Neural cell (in vitro differentiated cells): Measurements from ENCODE around the gene ASCC3. TPM values are rescaled to one million over a fixed set of nuclear protein-coding genes. Genes with fewer than 3 reads are reported as not detected.

Experiments used
- H2AFZ ChIP-seq: fragments of 200-600, 300-800 bp; sonication (generic), shearing (Covaris generic); 2 replicates; pipeline ENCODE4 v1.6.0; 2014; ENCODE audit warnings: low read depth, mild to moderate bottlenecking, antibody characterized with exemption, low read length, moderate library complexity
- H3F3A ChIP-seq: fragments of 200-600 bp; shearing (Covaris generic); 2 replicates; pipeline ENCODE4 v1.6.1; 2016; ENCODE audit warnings: mild to moderate bottlenecking, moderate library complexity, mixed read lengths, antibody characterized with exemption, low read length; ENCODE audit not compliant: insufficient read depth, poor library complexity, severe bottlenecking
- H3K27ac ChIP-seq: fragments of 200-600, 300-800 bp; sonication (generic), shearing (Covaris generic); 2 replicates; pipeline ENCODE4 v1.5.1; 2014; ENCODE audit warnings: mild to moderate bottlenecking, low read length, moderate library complexity
- H3K27me3 ChIP-seq: fragments of 300-800, 200-600 bp; sonication (generic), shearing (Covaris generic); 2 replicates; pipeline ENCODE4 v1.6.0; 2014; ENCODE audit warnings: mild to moderate bottlenecking, low read depth, low read length, moderate library complexity; ENCODE audit not compliant: insufficient read depth
- H3K36me3 ChIP-seq: fragments of 300-800, 200-600 bp; sonication (generic), shearing (Covaris generic); 2 replicates; pipeline ENCODE4 v1.5.1; 2014; ENCODE audit warnings: mild to moderate bottlenecking, antibody characterized with exemption, low read length, moderate library complexity; ENCODE audit not compliant: insufficient read depth
- H3K4me2 ChIP-seq: fragments of 300-800, 200-600 bp; sonication (generic), shearing (Covaris generic); 2 replicates; pipeline ENCODE4 v1.6.0; 2014; ENCODE audit warnings: mild to moderate bottlenecking, low read length
- H3K4me3 ChIP-seq: fragments of 300-800, 200-600 bp; sonication (generic), shearing (Covaris generic); 2 replicates; pipeline ENCODE4 v1.5.1; 2014; ENCODE audit warnings: mild to moderate bottlenecking, low read length, moderate library complexity
- H3K79me2 ChIP-seq: fragments of 200-600 bp; shearing (Covaris generic); replicated peaks from 2 replicates; pipeline ENCODE4 v1.6.0; 2014; ENCODE audit warnings: mild to moderate bottlenecking, low read length, moderate library complexity; ENCODE audit not compliant: insufficient read depth
- H3K9ac ChIP-seq: fragments of 300-800, 200-600 bp; sonication (generic), shearing (Covaris generic); 2 replicates; pipeline ENCODE4 v1.6.1; 2016; ENCODE audit warnings: mild to moderate bottlenecking, low read length, mixed read lengths
- H3K9me2 ChIP-seq: fragments of 200-600 bp; shearing (Covaris generic); 2 replicates; pipeline ENCODE4 v1.6.1; 2016; ENCODE audit warnings: mild to moderate bottlenecking, low read length, mixed read lengths; ENCODE audit not compliant: insufficient read depth
- H3K9me3 ChIP-seq: fragments of 200-600, 300-800 bp; sonication (generic), shearing (Covaris generic); 2 replicates; pipeline ENCODE4 v1.6.1; 2016; ENCODE audit warnings: mild to moderate bottlenecking, mixed run types, low read length, moderate library complexity, mixed read lengths
- H4K20me1 ChIP-seq: fragments of 200-600 bp; shearing (Covaris generic); 2 replicates; pipeline ENCODE4 v1.6.1; 2016; ENCODE audit warnings: mild to moderate bottlenecking, mixed run types; ENCODE audit not compliant: insufficient read depth
- EP300 ChIP-seq: fragments of 450-650 bp; conservative IDR thresholded peaks from 2 replicates; pipeline ENCODE4 v1.6.1; 2014; ENCODE audit warnings: antibody characterized with exemption, mild to moderate bottlenecking, moderate library complexity; ENCODE audit not compliant: poor library complexity, severe bottlenecking
- EZH2 ChIP-seq: fragments of 200-600, 300-800 bp; shearing (Covaris generic), sonication (generic); IDR thresholded peaks from 2 replicates; pipeline ENCODE4 v1.6.1; 2014; ENCODE audit warnings: antibody characterized with exemption, low read length, borderline replicate concordance, mild to moderate bottlenecking; ENCODE audit not compliant: insufficient read depth, poor library complexity, severe bottlenecking
- MXI1 ChIP-seq: fragments of 450-650 bp; conservative IDR thresholded peaks from 2 replicates; pipeline ENCODE4 v1.6.1; 2014; ENCODE audit warnings: antibody characterized with exemption, mild to moderate bottlenecking; ENCODE audit not compliant: poor library complexity, severe bottlenecking
- POLR2AphosphoS5 ChIP-seq: IDR thresholded peaks from 2 replicates; pipeline ENCODE4 v1.6.1; 2012
- RAD21 ChIP-seq: fragments of 450-650 bp; conservative IDR thresholded peaks from 2 replicates; pipeline ENCODE4 v1.6.1; 2014; ENCODE audit warnings: antibody characterized with exemption, mild to moderate bottlenecking, moderate library complexity
- REST ChIP-seq: IDR thresholded peaks from 2 replicates; pipeline ENCODE4 v1.6.1; 2012; ENCODE audit warnings: borderline replicate concordance
- SMC3 ChIP-seq: fragments of 450-650 bp; conservative IDR thresholded peaks from 2 replicates; pipeline ENCODE4 v1.6.1; 2014; ENCODE audit warnings: antibody characterized with exemption, mild to moderate bottlenecking, moderate library complexity; ENCODE audit not compliant: poor library complexity
- TAF1 ChIP-seq: IDR thresholded peaks from 2 replicates; pipeline ENCODE4 v1.6.1; 2012; ENCODE audit warnings: low read depth
- polyA plus RNA-seq: library from polyadenylated mRNA; depleted of rRNA; stranded (reverse); fragments of >200 nt; gene quantifications from 2 replicates; pipeline ENCODE4 v1.2.3, GENCODE V29; 2014
- TF ChIP-seq, protein P1 (sequence below): fragments of 450-650 bp; IDR thresholded peaks from 2 replicates; pipeline ENCODE4 v1.5.1; 2014; ENCODE audit warnings: antibody characterized with exemption, mild to moderate bottlenecking, moderate library complexity; ENCODE audit not compliant: poor library complexity, severe bottlenecking

Gene ASCC3
- polyA plus RNA-seq, 1 donor from 2014 or later, result 14.9 TPM

GRCh38 chr6:100839419-100839818 is 41.7 kb downstream of the ASCC3 start:
- Histone ChIP-seq H3K27ac (no peak overlapping the region), H4K20me1 (no peaks in the 10 kb centered on the region), H3K4me3 (no peak overlapping the region), H3K79me2 (peaks cover 17% of the 10 kb centered on the region), H3K4me2 (no peak overlapping the region), H3K9ac (no peak overlapping the region), H3F3A (no peaks in the 10 kb centered on the region), H3K36me3 (no peaks in the 10 kb centered on the region), H3K27me3 (no peaks in the 10 kb centered on the region), H3K9me3 (peaks cover 5% of the 10 kb centered on the region), H3K9me2 (no peaks in the 10 kb centered on the region), H2AFZ (no peak overlapping the region)
- TF ChIP-seq REST (no peak), RAD21 (no peak), EZH2 (no peak), SMC3 (no peak), MXI1 (no peak), TAF1 (no peak), POLR2AphosphoS5 (no peak), EP300 (no peak)
- TF ChIP-seq, protein P1, sequence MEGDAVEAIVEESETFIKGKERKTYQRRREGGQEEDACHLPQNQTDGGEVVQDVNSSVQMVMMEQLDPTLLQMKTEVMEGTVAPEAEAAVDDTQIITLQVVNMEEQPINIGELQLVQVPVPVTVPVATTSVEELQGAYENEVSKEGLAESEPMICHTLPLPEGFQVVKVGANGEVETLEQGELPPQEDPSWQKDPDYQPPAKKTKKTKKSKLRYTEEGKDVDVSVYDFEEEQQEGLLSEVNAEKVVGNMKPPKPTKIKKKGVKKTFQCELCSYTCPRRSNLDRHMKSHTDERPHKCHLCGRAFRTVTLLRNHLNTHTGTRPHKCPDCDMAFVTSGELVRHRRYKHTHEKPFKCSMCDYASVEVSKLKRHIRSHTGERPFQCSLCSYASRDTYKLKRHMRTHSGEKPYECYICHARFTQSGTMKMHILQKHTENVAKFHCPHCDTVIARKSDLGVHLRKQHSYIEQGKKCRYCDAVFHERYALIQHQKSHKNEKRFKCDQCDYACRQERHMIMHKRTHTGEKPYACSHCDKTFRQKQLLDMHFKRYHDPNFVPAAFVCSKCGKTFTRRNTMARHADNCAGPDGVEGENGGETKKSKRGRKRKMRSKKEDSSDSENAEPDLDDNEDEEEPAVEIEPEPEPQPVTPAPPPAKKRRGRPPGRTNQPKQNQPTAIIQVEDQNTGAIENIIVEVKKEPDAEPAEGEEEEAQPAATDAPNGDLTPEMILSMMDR, result no peak

DNA sequence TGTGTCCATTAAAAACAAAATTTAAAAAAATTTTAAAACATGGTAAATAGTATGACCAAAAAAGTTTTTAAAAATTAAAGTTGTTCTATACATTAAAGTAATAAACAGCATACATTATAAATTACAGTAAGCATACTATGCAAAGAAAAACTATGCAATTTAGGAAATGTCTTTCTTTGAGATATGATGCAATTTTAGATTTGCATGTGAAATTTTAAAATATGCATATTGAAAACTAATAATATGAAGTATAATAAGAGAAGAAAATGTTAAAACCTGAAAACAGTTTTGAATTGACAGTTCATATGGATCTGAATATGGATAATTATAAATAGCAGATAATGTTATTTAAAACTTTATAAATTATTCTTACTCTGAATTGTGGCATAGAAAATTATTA is 43.1 kb downstream of the ASCC3 start:
- no peak overlapping the region for H3K27ac ChIP-seq
- no peak overlapping the region for H2AFZ ChIP-seq
- H3K4me2 ChIP-seq, result no peak overlapping the region
- no peaks in the 10 kb centered on the region for H3K27me3 ChIP-seq
- H3K79me2 ChIP-seq, result peaks cover 12% of the 10 kb centered on the region
- H3K36me3 ChIP-seq, result no peaks in the 10 kb centered on the region
- no peaks in the 10 kb centered on the region for H4K20me1 ChIP-seq
- peaks cover 5% of the 10 kb centered on the region for H3K9me3 ChIP-seq
- no peak overlapping the region for H3K9ac ChIP-seq
- TF ChIP-seq RAD21, result no peak
- no peak for TF ChIP-seq EP300
- TF ChIP-seq SMC3, result no peak
- TF ChIP-seq, protein P1, result no peak
- TF ChIP-seq TAF1, result no peak
- TF ChIP-seq MXI1, result no peak
- no peak for TF ChIP-seq REST
- no peak for TF ChIP-seq EZH2
- no peak for TF ChIP-seq POLR2AphosphoS5
- no peaks in the 10 kb centered on the region for H3F3A ChIP-seq
- H3K9me2 ChIP-seq, result no peaks in the 10 kb centered on the region
- H3K4me3 ChIP-seq, result no peak overlapping the region
